ENCODE data around the gene POLR2L.

POLR2L gene

DNA sequence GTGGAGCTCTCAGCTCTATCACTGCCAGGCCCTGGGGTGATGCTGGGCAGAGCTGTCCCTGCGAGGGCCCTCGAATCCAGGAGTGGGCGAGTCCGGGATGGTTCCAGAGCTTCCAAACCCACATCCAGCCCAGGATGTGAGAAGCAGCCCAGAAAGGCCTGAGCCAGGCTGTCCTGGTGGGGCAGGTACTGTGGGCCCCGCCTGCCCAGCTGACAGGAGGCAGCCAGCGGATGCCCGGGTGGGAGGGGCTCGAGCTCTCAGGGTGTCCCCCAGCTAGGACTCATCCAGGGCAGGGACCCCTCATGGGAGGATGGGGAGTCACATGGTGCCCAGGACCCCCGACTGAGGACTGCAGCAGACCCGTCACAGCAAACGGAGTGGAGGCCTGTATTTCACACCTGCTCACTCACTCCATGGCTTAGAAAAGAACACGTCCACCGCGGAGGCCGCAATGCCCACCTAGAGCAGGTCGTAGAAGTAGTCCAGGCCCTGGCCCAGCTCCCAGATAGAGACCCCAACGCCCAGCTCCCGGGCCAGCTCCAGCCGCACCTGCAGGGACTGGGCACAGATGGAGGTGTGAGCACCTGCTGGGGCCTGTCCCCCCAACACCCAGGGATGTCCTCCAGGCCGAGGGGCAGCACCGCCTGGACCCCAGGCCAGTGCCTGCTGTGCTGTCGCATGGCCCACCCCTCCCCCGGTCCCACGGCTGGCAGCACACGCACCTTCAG, 27.2 kb upstream of the POLR2L start:
- TF ChIP-seq, protein P1, sequence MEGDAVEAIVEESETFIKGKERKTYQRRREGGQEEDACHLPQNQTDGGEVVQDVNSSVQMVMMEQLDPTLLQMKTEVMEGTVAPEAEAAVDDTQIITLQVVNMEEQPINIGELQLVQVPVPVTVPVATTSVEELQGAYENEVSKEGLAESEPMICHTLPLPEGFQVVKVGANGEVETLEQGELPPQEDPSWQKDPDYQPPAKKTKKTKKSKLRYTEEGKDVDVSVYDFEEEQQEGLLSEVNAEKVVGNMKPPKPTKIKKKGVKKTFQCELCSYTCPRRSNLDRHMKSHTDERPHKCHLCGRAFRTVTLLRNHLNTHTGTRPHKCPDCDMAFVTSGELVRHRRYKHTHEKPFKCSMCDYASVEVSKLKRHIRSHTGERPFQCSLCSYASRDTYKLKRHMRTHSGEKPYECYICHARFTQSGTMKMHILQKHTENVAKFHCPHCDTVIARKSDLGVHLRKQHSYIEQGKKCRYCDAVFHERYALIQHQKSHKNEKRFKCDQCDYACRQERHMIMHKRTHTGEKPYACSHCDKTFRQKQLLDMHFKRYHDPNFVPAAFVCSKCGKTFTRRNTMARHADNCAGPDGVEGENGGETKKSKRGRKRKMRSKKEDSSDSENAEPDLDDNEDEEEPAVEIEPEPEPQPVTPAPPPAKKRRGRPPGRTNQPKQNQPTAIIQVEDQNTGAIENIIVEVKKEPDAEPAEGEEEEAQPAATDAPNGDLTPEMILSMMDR (conservative IDR thresholded peaks at IDR 0.05; ENCODE audit: low read depth, low read length): no peak
- H3K4me3 ChIP-seq (ENCODE audit: low read length): no peak overlapping the region
- no peak for DNase-seq (ENCODE audit: low read depth)

DNA sequence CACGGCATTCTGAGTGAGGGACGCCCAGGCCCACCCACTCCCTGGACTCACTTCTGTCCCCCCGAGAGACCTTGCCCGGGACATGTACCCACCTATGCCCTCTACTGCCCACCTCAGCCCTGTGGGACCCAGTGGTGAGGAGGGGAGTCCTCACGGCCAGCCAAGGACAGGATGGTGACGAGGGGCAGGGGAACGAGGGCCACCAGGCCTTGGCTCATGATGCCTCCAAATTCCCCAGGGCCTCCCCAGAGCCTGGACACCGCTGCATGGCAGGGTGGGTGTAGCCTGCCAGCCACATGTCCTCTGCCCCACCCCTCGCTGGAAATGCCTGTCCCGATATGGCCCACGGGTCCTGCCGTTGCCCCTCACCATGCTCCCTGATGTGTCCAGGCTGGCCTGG, 26.5 kb upstream of the POLR2L start:
- DNase-seq (ENCODE audit: low read depth): no peak
- TF ChIP-seq, protein P1 (conservative IDR thresholded peaks at IDR 0.05; ENCODE audit: low read depth, low read length): no peak
- H3K4me3 ChIP-seq (ENCODE audit: low read length): no peak overlapping the region

DNA sequence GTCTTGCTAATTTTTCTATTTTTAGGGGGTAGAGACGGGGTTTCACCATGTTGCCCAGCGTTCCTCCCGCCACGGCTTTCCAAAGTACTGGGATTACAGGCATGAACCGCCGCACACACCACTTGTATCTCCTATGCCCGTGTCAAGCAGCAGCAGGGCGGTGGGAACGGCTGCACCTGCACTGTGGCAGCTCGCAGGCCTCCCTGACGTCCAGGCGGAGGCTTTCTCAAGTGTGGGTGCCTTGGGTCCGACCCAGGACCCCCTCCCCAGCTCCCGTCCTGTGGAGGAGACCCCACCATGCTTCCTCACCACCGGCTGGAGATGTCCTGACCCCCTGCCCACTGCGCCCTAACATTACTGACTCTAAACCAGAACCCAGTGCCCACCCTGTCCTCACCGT, 26.1 kb upstream of the POLR2L start:
- no peak for DNase-seq (ENCODE audit: low read depth)
- H3K4me3 ChIP-seq (ENCODE audit: low read length): no peak overlapping the region
- TF ChIP-seq, protein P1 (conservative IDR thresholded peaks at IDR 0.05; ENCODE audit: low read depth, low read length): no peak

DNA sequence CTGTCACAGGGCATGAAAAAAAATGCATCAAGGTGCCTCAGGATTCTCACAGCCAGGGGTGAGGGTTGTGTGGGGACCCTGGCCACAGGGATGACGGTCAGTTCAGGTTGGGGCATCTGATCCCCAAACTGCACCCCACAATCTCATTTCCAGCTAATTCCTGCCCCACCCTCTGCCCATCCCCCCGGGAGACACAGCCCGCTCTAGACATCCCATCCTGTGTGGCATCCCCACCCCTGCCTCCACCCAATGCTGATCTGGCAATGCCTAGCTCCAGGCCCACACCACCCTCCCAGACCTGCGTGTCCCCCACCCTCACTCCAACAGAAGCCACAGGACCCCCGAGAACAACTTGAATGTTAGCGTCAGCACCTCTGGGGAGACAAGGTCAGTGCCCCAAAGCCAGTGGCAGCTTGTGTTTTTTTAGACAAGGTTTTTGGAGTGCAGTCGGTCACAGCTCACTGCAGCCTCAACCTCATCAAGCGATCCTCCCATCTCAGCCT, 25.6 kb upstream of the POLR2L start:
- no peak overlapping the region for H3K4me3 ChIP-seq (ENCODE audit: low read length)
- TF ChIP-seq, protein P1 (conservative IDR thresholded peaks at IDR 0.05; ENCODE audit: low read depth, low read length): no peak
- no peak for DNase-seq (ENCODE audit: low read depth)

DNA sequence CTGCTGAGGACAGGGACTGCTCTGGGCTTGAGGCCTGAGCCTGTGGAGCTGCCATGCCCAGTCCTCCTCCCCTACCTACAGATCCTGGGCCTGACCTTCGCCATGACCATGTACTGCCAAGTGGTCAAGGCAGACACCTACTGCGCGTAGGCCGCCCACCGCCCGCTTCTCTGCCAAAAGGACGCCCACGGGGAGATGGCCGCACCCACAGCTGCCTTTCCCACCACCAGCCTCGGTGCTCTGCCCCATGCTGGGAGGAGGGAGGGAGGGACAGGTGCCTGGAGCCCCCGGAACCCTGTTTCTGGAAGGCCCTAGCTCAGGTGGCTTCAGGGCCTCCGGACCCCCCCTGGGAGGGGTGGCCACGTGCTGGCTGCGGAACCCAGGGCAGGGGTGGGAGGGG, 24.2 kb upstream of the POLR2L start:
- TF ChIP-seq, protein P1 (conservative IDR thresholded peaks at IDR 0.05; ENCODE audit: low read depth, low read length): no peak
- no peak overlapping the region for H3K4me3 ChIP-seq (ENCODE audit: low read length)
- no peak for DNase-seq (ENCODE audit: low read depth)

DNA sequence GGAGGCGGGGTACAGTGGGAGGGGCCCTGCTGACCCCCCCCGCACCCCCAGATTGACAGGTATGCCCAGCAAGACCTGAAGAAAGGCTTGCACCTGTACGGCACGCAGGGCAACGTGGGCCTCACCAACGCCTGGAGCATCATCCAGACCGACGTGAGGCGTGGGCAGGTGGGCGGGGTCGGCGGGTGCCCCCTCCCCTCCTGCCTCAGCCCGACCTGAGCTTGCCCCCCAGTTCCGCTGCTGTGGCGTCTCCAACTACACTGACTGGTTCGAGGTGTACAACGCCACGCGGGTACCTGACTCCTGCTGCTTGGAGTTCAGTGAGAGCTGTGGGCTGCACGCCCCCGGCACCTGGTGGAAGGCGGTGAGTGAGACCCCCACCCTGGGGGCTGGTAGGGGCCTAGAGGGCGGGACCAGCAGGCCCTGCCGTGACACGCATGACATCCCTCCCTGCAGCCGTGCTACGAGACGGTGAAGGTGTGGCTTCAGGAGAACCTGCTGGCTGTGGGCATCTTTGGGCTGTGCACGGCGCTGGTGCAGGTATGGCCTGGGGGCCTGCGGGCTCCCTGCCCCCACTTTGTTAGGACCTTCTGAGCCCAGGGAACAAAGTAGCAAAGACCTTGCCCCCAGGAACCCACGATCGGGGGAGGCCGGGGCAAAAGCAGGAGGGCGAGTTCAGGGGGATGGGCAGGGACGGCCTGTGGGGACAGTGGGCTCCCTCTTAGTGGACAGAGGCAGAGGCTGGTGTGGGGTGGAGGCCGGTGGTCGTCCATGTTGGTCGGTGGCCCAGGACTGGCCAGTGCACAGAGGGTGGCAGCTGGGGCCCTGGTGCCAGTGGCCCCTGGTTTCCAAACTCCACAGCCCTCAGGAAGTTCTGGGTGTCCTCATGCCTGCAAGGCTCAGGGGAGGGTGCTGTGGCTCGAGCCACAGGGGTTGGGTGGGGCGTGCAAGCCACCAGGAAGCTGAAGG, 23.4 kb upstream of the POLR2L start:
- H3K4me3 ChIP-seq (ENCODE audit: low read length): no peak overlapping the region
- DNase-seq (ENCODE audit: low read depth): no peak
- TF ChIP-seq, protein P1 (conservative IDR thresholded peaks at IDR 0.05; ENCODE audit: low read depth, low read length): no peak
